ENCODE measurements around the gene USP53. TPM values are rescaled to one million over a fixed set of nuclear protein-coding genes. Genes with fewer than 3 reads are reported as not detected.

The USP53 gene
- total and polyA plus RNA-seq, 10 of the 15 experiments (the other 5 are each of a cell fraction or from before 2014, with no cell fraction given), result 0.23 to 4.0 (median 2.7) TPM

GRCh38 chr4:119302073-119302832 is 89.7 kb downstream of the USP53 start:
- no peak overlapping the region for H3K9ac ChIP-seq (ENCODE audit: control insufficient read depth, insufficient read depth, low read length)
- no TSS peak for BruUV-seq (replicated peaks)
- no peaks in the 10 kb centered on the region for H3K27me3 ChIP-seq (replicated peaks in 1 of 2; ENCODE audit: control insufficient read depth in 2 of 2, insufficient read depth in 2 of 2, low read length in 1 of 2)
- H4K20me1 ChIP-seq (ENCODE audit: control insufficient read depth, insufficient read depth), result no peaks in the 10 kb centered on the region
- ChIA-PET RAD21 (ENCODE audit: unreplicated experiment) (no interaction called here), SMC1A (ENCODE audit: uncharacterized antibody, unreplicated experiment) (no interaction called here), CTCF (no interaction called here), POLR2A (no interaction called here)
- in situ Hi-C loops (cut with MboI) (loop anchor here (5.0 kb wide), 2 partner anchors 260 to 755 kb away; no protein-coding TSS in a partner anchor), intact Hi-C loops (cut with micrococcal nuclease; ENCODE audit: unreplicated experiment) (loop anchor here (5.0 kb wide), 2 partner anchors 150 to 750 kb away; no protein-coding TSS in a partner anchor)
- peaks cover 26% of the 10 kb centered on the region for H3K79me2 ChIP-seq (ENCODE audit: control insufficient read depth, insufficient read depth, low read length)
- DNase-seq (ENCODE audit: low read depth, low spot score) (no peak), FAIRE-seq (no peak), ATAC-seq (no peak)
- no peak overlapping the region for H2AFZ ChIP-seq (ENCODE audit: control insufficient read depth, low read depth, low read length)
- TF ChIP-seq ZNF274 (IDR thresholded peaks at IDR 0.05; ENCODE audit: insufficient read depth, insufficient read length) (no peak), IRF5 (IDR thresholded peaks at IDR 0.05; ENCODE audit: borderline replicate concordance) (no peak), ZNF207 (IDR thresholded peaks at IDR 0.05; ENCODE audit: borderline replicate concordance) (no peak), HSF1 (IDR thresholded peaks at IDR 0.05; ENCODE audit: low read depth, low read length) (no peak), STAT3 (IDR thresholded peaks at IDR 0.05; ENCODE audit: low read depth, low read length) (no peak)
- WGBS (ENCODE audit: insufficient coverage, insufficient replicate concordance, low lambda C conversion rate, missing lambda C conversion rate), result 81% methylated on average over 5 of the region's 5 CpGs
- no peaks in the 10 kb centered on the region for H3K9me3 ChIP-seq (replicated peaks; ENCODE audit: control insufficient read depth, insufficient read depth, low read length)
- H3K4me2 ChIP-seq (ENCODE audit: control insufficient read depth, insufficient read depth), result peak overlapping the region; percentile 62; the same call in 1 of the 2 replicates
- H3K4me1 ChIP-seq (ENCODE audit: control insufficient read depth, insufficient read depth, low read length), result no peaks in the 10 kb centered on the region
- H3K27ac ChIP-seq (ENCODE audit: control insufficient read depth, insufficient read depth), result no peak overlapping the region
- H3K36me3 ChIP-seq (ENCODE audit: control insufficient read depth in 2 of 2, insufficient read depth in 2 of 2, low read length in 1 of 2), result no peaks in the 10 kb centered on the region
- H3K4me3 ChIP-seq, result no peak overlapping the region

Measured in GM12878 (cell line).